Keratinocyte (primary cell): ENCODE data around the gene TUBB2B. TPM values are rescaled to one million over a fixed set of nuclear protein-coding genes. Genes with fewer than 3 reads are reported as not detected.

ENCODE experiments used
- DNase-seq: peaks from one replicate; pipeline ENCODE4 v3.0.0-alpha.2; 2011; ENCODE audit warnings: low read depth, missing footprints, low spot score
- FAIRE-seq: peaks from 2 replicates; lab custom pipeline; 2011; peaks lifted over from hg19 to GRCh38; lab: Jason Lieb, UNC
- H2AFZ ChIP-seq: 2 replicates; pipeline ENCODE4 v1.6.0; 2012; ENCODE audit warnings: low read length, control low read depth, inconsistent platforms; ENCODE audit not compliant: control insufficient read depth
- H3K27ac ChIP-seq: 2 replicates; pipeline ENCODE4 v1.5.1; 2011; ENCODE audit warnings: low read length; ENCODE audit not compliant: control insufficient read depth, insufficient read depth
- H3K27me3 ChIP-seq: 3 replicates; pipeline ENCODE4 v1.6.0; 2011; ENCODE audit warnings: low read length; ENCODE audit not compliant: control insufficient read depth, insufficient read depth; ENCODE audit errors: extremely low read depth
- H3K36me3 ChIP-seq, 2 experiments: 2 replicates in 1 of 2; 3 replicates in 1 of 2; pipeline ENCODE4 v1.5.1; 2011; ENCODE audit warnings: low read length in 2 of 2, mild to moderate bottlenecking in 1 of 2; ENCODE audit not compliant: control insufficient read depth in 2 of 2, insufficient read depth in 2 of 2; ENCODE audit errors: extremely low read depth in 1 of 2
- H3K4me1 ChIP-seq: 3 replicates; pipeline ENCODE4 v1.5.1; 2011; ENCODE audit warnings: low read length; ENCODE audit not compliant: control insufficient read depth, insufficient read depth; ENCODE audit errors: extremely low read depth
- H3K4me2 ChIP-seq: 3 replicates; pipeline ENCODE4 v1.6.0; 2011; ENCODE audit warnings: low read depth, low read length; ENCODE audit not compliant: control insufficient read depth, insufficient read depth; ENCODE audit errors: extremely low read depth
- H3K4me3 ChIP-seq, 3 experiments: fragments of 200-600 bp in 1 of 3; sonication (generic) in 1 of 3; 2 replicates in 2 of 3; 3 replicates in 1 of 3; pipeline ENCODE4 v1.5.1; 2011 to 2016; ENCODE audit warnings: low read length in 3 of 3, mild to moderate bottlenecking in 3 of 3, control low read depth in 2 of 3, inconsistent platforms in 1 of 3, low read depth in 1 of 3, mixed read lengths in 1 of 3, mixed run types in 1 of 3, moderate library complexity in 1 of 3; ENCODE audit not compliant: control insufficient read depth in 2 of 3, insufficient read depth in 2 of 3; ENCODE audit errors: extremely low read depth in 1 of 3
- H3K79me2 ChIP-seq: 2 replicates; pipeline ENCODE4 v1.6.0; 2012; ENCODE audit warnings: low read length; ENCODE audit not compliant: control insufficient read depth, insufficient read depth
- H3K9ac ChIP-seq: 3 replicates; pipeline ENCODE4 v1.6.0; 2011; ENCODE audit warnings: low read length; ENCODE audit not compliant: control insufficient read depth, insufficient read depth; ENCODE audit errors: extremely low read depth
- H3K9me1 ChIP-seq: 3 replicates; pipeline ENCODE4 v1.6.0; 2011; ENCODE audit warnings: low read length; ENCODE audit not compliant: control insufficient read depth, insufficient read depth; ENCODE audit errors: extremely low read depth
- H3K9me3 ChIP-seq: 2 replicates; pipeline ENCODE4 v1.5.1; 2012; ENCODE audit warnings: low read depth, low read length; ENCODE audit not compliant: control insufficient read depth
- H4K20me1 ChIP-seq: 3 replicates; pipeline ENCODE4 v1.6.0; 2011; ENCODE audit warnings: low read length; ENCODE audit not compliant: control insufficient read depth, insufficient read depth; ENCODE audit errors: extremely low read depth
- EZH2 ChIP-seq: IDR thresholded peaks from one replicate; pipeline ENCODE4 v1.6.1; 2012; ENCODE audit warnings: inconsistent platforms, mild to moderate bottlenecking, low read length, moderate library complexity
- dilution Hi-C: fragments of 300-500 bp; cut with MboI; formaldehyde crosslinking; loops from one replicate; pipeline ENCODE4 v1.7.0; 2020; ENCODE audit warnings: low sequenced_read_pairs; ENCODE audit not compliant: extremely low pct_ligation_motif_present
- polyA plus RNA-seq, 5 experiments: library from polyadenylated mRNA; depleted of rRNA in 3 of 5; stranded (reverse) in 3 of 5; stranded (forward) in 1 of 5; unstranded in 1 of 5; fragments of >200 nt; gene quantifications; 1 replicate in 1 of 5; 2 replicates in 3 of 5; 3 replicates in 1 of 5; pipeline versions ENCODE4 v1.2.1 to v1.2.3, GENCODE V29; 2011 to 2012; ENCODE audit warnings: missing spikeins in 2 of 5, low read depth in 1 of 5, low replicate concordance in 1 of 5
- TF ChIP-seq, protein P1 (sequence below), 3 experiments: IDR thresholded peaks in 1 of 3; conservative IDR thresholded peaks in 1 of 3; optimal IDR thresholded peaks in 1 of 3; 2 replicates in 2 of 3; 3 replicates in 1 of 3; pipeline versions ENCODE3 to v1.5.1; 2011; ENCODE audit warnings: low read length in 3 of 3, mild to moderate bottlenecking in 3 of 3, moderate library complexity in 2 of 3, control low read depth in 1 of 3, inconsistent platforms in 1 of 3; ENCODE audit not compliant: insufficient read depth in 2 of 3; ENCODE audit errors: extremely low read depth in 1 of 3

The TUBB2B gene
- polyA plus RNA-seq, 1 donor (not counting 4 experiments of a cell fraction or from before 2014, with no cell fraction given) = not detected

DNA sequence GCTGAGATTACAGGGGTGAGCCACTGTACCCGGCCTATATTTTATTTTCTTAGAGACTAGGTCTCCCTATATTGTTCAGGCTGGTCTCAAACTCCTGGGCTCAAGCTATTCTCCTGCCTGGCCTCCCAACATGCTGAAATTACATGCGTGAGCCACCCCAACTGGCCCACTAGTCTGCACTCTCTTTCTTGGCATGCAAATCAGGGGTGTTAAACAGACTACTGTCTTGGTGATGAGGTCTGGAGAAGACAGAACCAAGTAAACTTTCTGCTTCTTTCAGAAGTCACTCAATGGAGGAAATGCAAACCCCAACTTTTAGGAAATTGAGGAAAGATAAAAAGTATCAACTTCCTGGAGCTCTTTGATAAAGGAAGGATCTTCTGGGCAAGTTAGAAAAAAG, 8.0 kb upstream of the TUBB2B start:
- FAIRE-seq (no peak), DNase-seq (no peak)
- Histone ChIP-seq H3K9me1 (no peaks in the 10 kb centered on the region), H3K79me2 (no peaks in the 10 kb centered on the region), H3K4me2 (no peak overlapping the region), H3K27me3 (peaks cover 52% of the 10 kb centered on the region), H3K36me3 (no peaks in the 10 kb centered on the region), H4K20me1 (no peaks in the 10 kb centered on the region), H2AFZ (no peak overlapping the region), H3K9ac (no peak overlapping the region), H3K4me3 (no peak overlapping the region), H3K9me3 (no peaks in the 10 kb centered on the region), H3K4me1 (peaks cover 3% of the 10 kb centered on the region), H3K27ac (no peak overlapping the region)
- dilution Hi-C loops = no loop called here
- no peak for TF ChIP-seq EZH2
- TF ChIP-seq, protein P1, sequence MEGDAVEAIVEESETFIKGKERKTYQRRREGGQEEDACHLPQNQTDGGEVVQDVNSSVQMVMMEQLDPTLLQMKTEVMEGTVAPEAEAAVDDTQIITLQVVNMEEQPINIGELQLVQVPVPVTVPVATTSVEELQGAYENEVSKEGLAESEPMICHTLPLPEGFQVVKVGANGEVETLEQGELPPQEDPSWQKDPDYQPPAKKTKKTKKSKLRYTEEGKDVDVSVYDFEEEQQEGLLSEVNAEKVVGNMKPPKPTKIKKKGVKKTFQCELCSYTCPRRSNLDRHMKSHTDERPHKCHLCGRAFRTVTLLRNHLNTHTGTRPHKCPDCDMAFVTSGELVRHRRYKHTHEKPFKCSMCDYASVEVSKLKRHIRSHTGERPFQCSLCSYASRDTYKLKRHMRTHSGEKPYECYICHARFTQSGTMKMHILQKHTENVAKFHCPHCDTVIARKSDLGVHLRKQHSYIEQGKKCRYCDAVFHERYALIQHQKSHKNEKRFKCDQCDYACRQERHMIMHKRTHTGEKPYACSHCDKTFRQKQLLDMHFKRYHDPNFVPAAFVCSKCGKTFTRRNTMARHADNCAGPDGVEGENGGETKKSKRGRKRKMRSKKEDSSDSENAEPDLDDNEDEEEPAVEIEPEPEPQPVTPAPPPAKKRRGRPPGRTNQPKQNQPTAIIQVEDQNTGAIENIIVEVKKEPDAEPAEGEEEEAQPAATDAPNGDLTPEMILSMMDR (optimal IDR thresholded peaks at IDR 0.05 in 1 of 3, IDR thresholded peaks at IDR 0.05 in 1 of 3, conservative IDR thresholded peaks at IDR 0.05 in 1 of 3; ENCODE audit: extremely low read depth in 1 of 3, insufficient read depth in 2 of 3, low read length in 3 of 3) = no peak

DNA sequence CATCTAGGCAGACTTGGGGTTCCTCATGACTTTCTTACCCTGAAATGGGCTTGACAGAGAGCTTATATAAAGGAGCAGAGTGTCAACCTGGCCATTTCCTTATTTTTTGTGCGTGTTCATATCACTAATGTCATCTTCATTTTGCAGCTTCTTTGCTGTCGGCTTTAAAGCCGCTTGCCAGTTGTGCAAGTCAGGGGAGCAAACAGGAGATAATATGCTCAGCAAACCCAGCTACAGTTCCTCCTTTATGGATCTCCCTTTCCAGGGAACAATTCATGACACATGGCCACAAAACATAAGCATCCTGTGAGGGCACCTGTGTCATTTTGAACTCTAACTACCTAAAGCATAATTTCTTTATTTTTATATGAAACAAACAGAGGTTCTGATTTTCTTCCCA, 6.5 kb upstream of the TUBB2B start:
- Histone ChIP-seq H3K9ac (no peak overlapping the region), H3K79me2 (no peaks in the 10 kb centered on the region), H3K27me3 (peaks cover 64% of the 10 kb centered on the region), H4K20me1 (no peaks in the 10 kb centered on the region), H3K4me3 (no peak overlapping the region), H2AFZ (no peak overlapping the region), H3K36me3 (no peaks in the 10 kb centered on the region), H3K4me2 (no peak overlapping the region), H3K4me1 (peaks cover 6% of the 10 kb centered on the region), H3K27ac (no peak overlapping the region), H3K9me1 (no peaks in the 10 kb centered on the region), H3K9me3 (no peaks in the 10 kb centered on the region)
- no peak for DNase-seq
- TF ChIP-seq, protein P1 (optimal IDR thresholded peaks at IDR 0.05 in 1 of 3, IDR thresholded peaks at IDR 0.05 in 1 of 3, conservative IDR thresholded peaks at IDR 0.05 in 1 of 3; ENCODE audit: extremely low read depth in 1 of 3, insufficient read depth in 2 of 3, low read length in 3 of 3) = no peak
- TF ChIP-seq EZH2 = no peak
- dilution Hi-C loops = no loop called here
- FAIRE-seq = no peak
